Measurements from ENCODE around the gene KIF9.
"Not testable (repeated sequence)": the region's sequence is repeated elsewhere in the genome, so short reads cannot be mapped to it uniquely, and the experiment has no call there.

Gene KIF9

DNA sequence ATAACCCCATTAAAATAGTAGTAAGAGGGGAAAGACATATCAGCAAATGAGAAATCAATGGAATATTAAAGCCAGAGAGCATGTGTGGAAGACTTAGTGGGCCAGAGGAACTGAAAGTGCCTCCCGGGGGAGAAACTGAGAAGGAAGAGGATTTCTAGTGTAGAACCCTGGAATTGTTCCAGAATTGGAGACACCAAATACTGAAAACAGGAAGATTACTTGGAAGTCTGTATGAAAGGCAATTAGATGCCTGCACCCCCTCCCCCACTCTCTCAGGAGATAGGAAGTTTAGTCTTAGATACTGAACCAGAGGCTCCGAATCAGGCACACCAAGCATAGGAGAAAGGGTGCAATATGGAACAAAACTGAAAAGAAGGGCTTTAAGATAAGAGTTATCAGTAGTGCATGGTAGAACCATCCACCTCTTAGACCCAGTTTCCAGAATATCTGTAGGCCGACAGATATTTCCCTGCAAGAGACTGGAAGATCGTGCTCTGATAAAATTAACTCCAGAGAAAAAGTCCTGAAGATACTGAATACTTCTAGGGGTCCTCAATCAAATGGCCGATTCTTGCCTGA, 32.6 kb upstream of the KIF9 start:
- no peak for DNase-seq (ENCODE audit: low spot score)
- TF ChIP-seq, protein P1, sequence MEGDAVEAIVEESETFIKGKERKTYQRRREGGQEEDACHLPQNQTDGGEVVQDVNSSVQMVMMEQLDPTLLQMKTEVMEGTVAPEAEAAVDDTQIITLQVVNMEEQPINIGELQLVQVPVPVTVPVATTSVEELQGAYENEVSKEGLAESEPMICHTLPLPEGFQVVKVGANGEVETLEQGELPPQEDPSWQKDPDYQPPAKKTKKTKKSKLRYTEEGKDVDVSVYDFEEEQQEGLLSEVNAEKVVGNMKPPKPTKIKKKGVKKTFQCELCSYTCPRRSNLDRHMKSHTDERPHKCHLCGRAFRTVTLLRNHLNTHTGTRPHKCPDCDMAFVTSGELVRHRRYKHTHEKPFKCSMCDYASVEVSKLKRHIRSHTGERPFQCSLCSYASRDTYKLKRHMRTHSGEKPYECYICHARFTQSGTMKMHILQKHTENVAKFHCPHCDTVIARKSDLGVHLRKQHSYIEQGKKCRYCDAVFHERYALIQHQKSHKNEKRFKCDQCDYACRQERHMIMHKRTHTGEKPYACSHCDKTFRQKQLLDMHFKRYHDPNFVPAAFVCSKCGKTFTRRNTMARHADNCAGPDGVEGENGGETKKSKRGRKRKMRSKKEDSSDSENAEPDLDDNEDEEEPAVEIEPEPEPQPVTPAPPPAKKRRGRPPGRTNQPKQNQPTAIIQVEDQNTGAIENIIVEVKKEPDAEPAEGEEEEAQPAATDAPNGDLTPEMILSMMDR (IDR thresholded peaks at IDR 0.05; ENCODE audit: extremely low read depth, insufficient read depth, missing control alignments), result no peak
- in situ Hi-C loops (cut with MboI; ENCODE audit: low pct_unique_long_range_greater_than_20kb, low sequenced_read_pairs, unreplicated experiment), result no loop called here

DNA sequence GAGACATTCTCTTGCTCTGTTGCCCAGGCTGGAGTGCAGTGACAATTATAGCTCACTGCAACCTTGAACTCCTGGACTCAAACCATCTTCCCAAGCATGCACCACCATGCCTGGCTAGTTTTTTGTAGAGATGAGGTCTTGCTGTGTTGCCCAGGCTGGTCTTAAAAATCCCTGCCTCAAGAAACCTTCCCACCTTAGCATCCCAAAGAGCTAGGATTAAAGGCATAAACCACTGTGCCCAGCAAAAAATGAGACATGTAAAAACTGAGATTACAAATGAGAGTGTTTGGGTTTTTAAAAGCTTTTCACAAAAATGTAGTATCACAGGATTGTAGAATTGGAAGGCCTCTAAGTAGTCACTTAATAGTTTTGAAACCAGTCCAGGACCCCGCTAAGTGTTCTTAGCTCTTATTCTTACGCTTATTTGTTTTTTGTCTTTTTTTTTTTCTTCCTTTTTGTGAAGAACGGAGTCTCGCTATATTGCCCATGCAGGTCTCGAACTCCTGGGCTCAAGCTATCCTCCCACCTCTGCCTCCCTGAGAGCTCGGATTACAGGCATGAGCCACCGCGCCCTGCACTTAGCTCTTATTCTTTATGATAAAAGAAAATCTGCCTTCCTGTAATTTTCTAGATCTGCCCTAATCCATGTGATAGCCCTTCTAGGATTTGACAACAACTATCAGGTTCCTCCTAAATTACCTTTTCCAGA, 31.6 kb upstream of the KIF9 start:
- in situ Hi-C loops (cut with MboI; ENCODE audit: low pct_unique_long_range_greater_than_20kb, low sequenced_read_pairs, unreplicated experiment), result no loop called here
- TF ChIP-seq, protein P1 (IDR thresholded peaks at IDR 0.05; ENCODE audit: extremely low read depth, insufficient read depth, missing control alignments), result no peak
- no peak for DNase-seq (ENCODE audit: low spot score)

DNA sequence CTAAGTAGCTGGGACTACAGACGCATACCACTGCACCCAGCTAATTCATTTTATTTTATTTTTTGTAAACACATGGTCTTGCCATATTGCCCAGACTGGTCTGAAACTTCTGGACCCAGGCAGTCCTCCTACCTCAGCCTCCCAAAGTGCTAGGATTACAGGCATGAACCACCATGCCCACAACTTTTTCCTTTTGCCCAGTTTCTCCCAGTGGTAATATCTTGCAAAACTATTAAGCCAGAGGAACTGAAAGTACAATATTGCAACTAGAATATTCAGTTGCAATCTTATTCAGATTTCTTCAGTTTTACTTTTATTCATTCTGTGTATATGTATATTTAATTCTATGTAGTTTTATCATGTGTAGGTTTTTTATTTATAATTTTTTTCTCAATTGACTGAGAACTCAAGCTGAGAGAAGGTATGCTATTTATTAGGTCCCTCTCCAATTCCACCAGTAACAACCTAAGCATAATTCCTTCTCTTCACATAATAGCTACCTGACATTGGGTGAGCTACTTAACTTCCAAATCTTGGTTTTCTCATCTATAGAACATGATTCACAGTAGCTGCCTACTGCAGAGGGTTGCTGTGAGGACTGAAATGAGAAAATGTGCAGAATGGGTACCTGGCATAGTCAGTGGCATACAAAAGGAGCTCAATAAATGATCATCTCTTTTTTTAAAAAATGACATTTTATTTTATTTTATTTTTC, 30.9 kb upstream of the KIF9 start:
- TF ChIP-seq, protein P1 (IDR thresholded peaks at IDR 0.05; ENCODE audit: extremely low read depth, insufficient read depth, missing control alignments), result no peak
- DNase-seq (ENCODE audit: low spot score), result no peak
- in situ Hi-C loops (cut with MboI; ENCODE audit: low pct_unique_long_range_greater_than_20kb, low sequenced_read_pairs, unreplicated experiment), result no loop called here

DNA sequence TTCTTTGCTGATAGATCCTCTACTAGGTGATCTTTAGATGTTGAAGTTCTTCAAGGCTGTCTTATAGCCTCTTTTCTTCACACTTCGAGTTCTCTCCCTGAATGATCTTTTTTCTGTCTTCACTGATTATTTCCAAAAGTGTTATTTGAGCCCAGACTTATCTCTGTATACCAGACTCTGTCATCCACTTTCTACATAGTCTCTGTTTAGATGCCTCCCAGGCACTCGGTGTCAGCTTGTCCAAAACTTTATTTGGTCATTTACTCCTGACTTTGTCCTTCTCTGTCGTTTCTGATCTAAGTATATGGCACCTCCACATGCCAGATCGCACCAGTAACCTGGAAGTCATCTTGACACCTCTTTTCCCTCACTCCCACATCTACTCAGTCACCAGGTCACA, 27.8 kb upstream of the KIF9 start:
- TF ChIP-seq, protein P1 (IDR thresholded peaks at IDR 0.05; ENCODE audit: extremely low read depth, insufficient read depth, missing control alignments), result no peak
- in situ Hi-C loops (cut with MboI; ENCODE audit: low pct_unique_long_range_greater_than_20kb, low sequenced_read_pairs, unreplicated experiment), result no loop called here
- DNase-seq (ENCODE audit: low spot score), result no peak

DNA sequence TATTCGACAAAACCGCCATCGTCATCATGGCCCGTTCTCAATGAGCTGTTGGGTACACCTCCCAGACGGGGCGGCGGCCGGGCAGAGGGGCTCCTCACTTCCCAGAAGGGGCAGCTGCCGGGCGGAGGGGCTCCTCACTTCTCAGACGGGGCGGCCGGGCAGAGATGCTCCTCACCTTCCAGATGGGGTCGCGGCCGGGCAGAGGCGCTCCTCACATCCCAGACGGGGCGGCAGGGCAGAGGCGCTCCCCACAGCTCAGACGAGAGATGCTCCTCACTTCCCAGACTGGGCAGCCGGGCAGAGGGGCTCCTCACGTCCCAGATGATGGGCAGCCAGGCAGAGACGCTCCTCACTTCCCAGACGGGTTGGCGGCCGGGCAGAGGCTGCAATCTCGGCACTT, 26.6 kb upstream of the KIF9 start:
- in situ Hi-C loops (cut with MboI; ENCODE audit: low pct_unique_long_range_greater_than_20kb, low sequenced_read_pairs, unreplicated experiment); DNase-seq (ENCODE audit: low spot score): not testable (repeated sequence)

DNA sequence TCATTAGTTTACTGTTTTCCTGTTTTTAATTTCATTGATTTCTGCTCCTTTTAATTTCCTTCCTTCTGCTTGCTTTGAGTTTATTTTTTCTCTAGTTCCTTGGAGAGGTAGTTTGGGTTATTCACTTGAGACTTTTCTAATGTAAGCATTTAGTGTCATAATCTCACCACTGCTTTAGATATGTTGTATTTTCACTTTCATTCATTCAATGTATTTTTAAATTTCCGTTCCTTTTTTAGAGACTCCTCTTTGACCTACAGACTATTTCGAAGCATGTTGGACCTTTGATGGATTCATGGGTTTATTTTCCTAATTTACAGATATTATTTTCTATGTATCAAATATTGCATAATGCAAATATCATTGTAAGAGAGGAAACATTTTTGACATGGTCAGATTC, 23.4 kb upstream of the KIF9 start:
- in situ Hi-C loops (cut with MboI; ENCODE audit: low pct_unique_long_range_greater_than_20kb, low sequenced_read_pairs, unreplicated experiment), result no loop called here

More for the DNA sequence above, 23.4 kb upstream of the KIF9 start:
- TF ChIP-seq, protein P1 (IDR thresholded peaks at IDR 0.05; ENCODE audit: extremely low read depth, insufficient read depth, missing control alignments), result no peak
- no peak for DNase-seq (ENCODE audit: low spot score)

All from GM13977 (cell line).